Stimulated activated CD4-positive, alpha-beta T cell treated with anti-CD3 and anti-CD28 coated beads, Interleukin-2, amount 100 ng/mL, for 24 hours (primary cell): Measurements from ENCODE around the gene RNF150.

Experiments used
- DNase-seq, 2 donors: peaks; one replicate each; pipeline ENCODE4 v3.0.0-alpha.2; 2020

Gene RNF150

DNA sequence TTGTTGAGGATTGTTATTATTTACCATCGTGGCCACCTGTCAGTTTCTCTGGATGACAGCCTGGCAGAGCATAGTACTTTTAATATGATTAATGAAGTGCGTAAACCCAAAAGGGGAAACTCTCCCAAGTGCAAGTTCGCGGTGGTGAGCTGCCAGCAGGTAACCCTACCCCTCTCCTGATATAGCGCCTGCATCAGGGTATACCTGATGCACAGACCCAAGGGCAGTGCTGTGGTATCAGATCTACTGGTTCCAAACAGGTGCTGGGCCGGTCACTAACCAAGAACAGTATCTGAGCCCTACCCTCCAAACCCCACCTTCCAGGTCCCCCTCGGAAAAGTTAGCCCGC lies 1.6 kb downstream of the RNF150 start:
- DNase-seq, result no peak

DNA sequence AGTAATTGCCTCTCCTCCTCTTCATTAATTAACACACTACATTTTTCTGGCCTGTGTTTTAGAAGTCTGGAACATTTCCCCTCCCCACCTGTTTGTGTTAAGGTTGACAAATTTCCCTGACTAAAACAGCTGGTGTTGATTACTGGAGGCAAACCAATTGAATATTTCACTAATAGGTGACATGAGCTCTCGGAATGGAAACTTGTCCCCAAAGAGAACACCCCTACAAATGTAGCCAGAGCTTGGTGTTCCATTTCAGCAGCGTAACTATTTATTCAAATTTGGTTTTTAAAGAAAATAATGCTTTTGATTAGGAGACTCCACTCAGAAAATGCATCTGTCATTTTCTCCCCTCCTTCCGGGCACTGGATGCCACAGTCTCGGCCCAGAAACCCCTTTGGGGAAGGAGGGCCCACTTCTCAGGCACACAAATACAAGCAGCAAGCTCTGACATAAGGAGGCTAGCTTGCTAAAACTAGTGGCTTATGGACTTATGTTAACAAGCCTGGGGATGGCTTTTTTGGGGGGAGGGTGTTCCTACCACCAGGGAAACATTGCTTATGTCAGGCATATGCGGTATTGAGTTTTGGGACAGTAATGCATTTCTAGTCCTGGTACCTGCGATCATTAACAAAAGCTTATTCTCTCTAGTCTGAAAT lies 2.2 kb downstream of the RNF150 start:
- no peak for DNase-seq

DNA sequence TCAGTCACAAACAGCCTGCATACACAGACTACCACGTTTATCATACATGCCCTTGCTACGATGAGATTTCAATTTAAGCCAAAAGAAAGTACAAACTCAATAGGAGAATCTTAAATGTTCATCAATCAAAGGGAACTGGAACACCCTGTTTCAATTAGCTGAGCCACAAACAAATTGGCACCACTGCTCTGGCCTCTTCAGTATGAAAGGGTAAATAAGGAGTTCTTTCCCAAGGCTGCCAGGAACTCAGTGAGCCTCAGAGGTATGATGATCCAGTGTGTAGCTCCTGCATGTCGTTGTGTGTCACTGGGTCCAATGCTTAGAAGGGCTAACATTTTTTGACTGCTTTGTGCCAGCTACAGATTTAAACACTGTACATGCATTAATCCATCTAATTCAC lies 5.4 kb downstream of the RNF150 start:
- no peak for DNase-seq

DNA sequence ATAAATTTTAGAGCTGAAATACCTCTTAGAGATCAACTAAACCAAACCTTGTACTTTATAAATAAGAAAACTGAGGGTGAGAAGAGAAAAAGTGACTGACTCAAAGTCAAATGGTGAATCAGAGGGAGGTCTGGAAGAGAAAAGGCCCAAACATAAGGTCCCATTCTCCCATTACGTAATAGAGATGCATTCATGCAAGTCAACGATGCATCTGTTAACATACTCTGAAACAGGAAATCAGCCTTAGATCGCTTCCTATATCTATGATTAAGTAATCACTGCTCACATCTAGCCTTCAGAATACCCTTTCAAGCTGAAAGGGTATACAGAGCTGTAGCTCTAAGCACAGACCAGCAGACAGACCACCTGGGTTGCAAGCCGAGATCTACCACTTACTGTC lies 6.5 kb downstream of the RNF150 start:
- no peak for DNase-seq

DNA sequence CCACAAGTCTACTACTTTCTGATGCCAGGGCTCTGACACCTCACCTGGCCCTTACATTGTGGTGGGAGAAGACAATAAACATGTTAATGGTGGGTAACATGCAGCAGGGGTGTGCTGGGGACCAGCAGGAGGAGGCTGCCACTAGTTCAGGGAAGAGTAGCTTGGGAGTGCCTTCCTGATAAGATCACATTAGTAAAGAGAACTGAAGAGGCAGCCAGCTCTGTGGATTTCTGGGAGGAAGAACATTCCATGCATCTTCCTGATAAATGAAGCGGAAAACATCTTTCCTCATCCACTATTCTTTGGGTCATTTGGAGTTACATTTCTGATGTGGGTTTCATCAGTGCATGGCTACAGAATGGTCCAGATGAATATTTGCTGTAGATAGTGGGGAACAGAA lies 9.0 kb downstream of the RNF150 start:
- no peak for DNase-seq

DNA sequence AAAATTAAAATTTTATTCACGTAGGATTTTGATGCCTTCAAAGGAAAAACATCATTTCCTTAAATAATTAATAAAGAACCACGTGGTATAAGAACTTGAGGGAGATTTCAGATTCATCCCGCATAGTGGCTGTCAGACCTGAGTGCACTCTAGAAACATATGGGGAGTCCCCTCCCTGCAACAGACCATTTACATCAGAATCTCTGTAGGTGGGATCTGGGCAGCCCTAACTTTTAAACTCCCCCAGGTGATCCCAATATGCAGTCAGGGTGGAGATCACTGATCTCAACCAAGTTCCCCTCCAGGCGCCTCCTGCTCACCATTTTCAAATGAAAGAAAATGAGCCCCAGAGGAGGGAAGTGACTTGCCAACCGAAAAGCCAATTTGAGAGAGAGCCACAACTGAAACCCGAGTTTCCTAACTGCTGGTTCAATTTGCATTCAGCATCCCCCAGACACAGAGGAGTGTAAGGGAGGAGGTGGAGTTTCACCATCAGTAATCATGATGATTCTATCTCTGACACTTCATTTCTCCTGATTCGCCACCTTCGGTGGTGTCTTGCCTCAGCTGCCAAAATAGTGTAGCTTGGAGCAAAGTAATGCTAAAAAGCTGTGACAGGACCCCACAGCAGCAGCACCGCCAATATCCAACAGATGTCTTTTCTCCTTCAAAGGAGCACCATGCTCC lies 11.4 kb downstream of the RNF150 start:
- DNase-seq, result no peak

DNA sequence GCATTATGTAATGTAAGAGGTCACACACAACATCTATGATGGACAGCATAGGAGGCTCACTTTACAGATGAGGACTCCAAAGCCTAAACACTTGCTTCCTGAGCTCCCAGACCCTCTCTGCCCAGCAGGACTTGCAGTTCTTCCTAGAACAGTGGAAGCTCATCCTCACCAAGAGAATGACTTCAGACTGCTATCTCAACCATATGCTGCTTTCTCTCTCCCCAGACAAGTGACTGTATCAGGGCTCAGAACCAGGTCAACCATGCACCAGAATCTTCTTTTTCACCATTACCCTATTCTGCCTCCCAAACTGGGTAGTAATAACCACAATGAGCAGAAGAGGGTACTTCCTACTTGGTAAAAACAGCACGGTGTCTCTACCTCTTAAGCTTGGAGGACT lies 12.2 kb downstream of the RNF150 start:
- DNase-seq, result no peak

DNA sequence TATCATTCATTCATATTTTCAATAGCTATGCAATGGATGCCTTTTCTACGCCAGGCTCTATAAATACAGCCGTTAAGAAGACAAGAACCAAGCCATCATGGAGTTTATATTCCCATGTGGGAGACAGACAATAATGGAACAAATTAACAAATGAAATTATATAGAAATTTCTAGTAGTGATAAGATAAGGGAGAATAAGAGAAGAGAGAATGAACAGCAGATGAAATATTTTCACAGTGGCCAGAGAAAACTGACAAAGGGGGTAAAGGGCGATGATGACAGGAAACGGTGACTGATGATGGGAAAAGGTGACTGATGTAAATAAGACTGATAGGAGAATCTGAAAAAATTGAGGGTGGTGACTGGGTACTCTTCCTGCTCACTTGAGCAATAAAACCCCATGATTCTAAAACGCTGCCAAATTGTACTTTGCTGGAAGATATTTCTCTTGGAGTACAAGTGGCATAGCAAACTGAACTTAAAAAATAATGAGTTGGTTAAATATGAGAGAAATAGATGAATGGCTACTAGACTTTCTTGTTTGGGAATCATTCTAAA lies 13.2 kb downstream of the RNF150 start:
- DNase-seq, result no peak

DNA sequence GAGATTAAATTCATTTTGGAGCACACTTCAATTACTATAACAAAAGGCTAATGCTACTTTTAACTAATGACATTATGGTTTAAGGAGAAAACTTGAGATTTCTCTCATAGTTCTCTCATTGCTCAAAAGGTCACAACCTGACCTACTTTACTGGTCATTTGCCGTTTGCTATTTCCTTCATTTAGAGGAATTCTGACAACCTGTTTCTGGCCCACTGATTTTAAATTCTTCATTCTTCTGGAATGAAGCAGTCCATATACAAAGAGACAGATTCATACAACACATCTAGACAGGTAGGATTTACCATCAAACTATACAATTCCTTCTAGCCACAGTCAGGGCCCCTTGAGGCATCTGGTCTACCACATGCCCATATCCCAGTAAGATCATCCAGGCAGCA lies 14.2 kb downstream of the RNF150 start:
- DNase-seq, result no peak

DNA sequence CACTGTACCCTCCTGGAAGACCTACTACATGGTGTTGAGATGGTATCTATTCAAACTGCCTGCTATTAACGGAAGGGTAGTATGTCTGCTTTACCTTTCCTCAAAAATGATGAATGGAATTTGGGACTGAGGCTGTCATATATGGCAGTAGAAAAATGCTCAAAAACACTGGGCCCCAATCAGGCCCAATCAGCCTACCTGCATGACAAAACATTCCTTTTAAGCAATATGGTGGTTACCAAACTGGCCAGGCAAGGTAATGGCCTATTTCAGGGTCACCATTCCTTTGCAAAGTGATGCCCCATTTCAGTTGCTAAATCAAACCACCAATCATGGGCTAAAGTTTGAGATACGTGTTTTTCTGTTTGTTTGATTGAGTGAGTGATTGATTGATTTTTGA lies 14.9 kb downstream of the RNF150 start:
- no peak for DNase-seq

DNA sequence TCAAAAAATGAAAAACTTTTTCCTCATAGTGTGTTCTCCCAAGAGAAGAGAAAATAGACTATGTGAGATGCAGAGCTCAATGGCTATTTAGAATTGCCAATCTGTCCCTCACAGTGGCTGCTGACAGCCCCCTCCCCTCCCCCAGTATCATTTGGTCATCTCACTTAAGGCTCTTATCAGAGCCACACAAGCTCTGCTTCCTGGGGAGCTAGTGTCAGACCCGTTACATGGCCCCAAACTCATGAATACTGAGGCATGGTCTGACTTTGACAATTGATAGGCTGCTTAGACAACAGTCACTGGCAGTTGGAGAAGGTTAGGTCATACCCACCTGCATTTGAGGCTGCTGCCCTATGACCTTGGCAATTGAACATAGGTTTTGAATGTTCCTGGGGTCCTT lies 15.3 kb downstream of the RNF150 start:
- no peak for DNase-seq

DNA sequence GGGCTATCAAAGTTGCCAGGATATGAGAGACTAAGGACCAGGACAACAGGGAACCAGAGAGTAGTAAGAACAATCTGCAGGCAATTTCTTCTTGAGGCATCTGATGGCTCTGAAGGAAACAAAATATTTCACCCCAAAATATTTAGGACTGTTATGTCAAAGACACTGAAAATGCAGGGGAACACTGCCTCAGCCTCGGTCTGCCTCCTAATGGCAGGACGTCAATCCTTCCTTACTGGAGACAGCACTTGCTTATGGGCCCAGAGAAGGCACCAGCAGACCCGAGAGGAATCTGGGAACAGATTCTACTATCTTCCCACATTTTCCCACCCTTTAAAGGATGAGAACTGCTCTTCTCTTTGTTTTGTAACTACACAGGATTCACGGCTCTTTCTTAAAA lies 23.3 kb downstream of the RNF150 start:
- DNase-seq, result no peak

DNA sequence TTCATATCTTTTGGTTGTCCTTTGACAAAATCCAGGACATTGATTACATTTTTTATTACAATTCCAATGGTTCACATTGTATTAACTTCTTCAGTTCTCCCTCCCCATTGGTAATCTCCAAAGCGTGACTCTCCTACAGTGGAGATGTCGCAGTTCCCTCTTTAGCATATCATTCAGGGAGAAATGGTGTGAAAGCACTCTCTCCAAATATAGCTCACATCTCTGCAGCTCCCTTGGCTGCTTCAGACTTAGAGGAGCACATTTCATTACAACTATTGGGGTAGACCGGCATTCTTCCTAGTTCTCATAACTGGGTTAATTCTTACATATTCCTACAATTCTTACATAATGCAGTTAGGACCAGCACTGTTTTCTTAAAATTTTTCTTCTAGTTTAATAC lies 25.3 kb downstream of the RNF150 start:
- no peak for DNase-seq

DNA sequence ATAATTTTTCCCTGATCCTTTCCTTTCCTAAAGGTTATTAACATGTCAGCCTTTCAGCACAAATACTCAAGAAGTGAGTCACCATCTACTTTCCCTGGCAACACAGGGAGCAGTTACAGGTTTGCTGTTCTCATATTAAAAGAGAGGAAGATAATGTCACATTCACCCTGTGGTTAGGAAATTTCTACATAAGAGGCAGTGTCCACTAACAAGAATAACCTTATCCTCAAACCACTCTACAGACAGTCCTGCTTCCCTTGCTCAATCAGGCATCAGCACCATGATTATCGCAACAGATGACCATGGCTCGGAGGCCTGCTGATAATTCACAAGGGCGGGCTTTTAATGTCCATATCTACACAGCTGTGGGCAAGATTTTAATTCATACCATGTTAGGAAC lies 30.9 kb downstream of the RNF150 start:
- no peak for DNase-seq

DNA sequence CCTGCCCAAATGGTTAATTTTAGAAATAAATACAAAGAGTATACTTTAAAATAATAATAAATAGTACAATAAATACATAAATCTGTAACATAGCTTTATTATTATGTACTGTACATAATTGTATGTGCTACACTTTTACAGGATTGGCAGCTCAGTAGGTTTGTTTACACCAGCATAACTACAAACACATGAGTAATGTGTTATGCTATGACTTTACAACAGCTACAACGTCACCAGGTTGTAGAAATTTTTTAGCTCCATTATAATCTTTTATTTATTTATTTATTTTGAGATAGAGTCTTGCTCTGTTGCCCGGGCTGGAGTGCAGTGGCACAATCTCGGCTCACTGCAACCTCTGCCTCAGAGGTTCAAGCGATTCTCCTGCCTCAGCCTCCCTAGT lies 31.8 kb downstream of the RNF150 start:
- no peak for DNase-seq

DNA sequence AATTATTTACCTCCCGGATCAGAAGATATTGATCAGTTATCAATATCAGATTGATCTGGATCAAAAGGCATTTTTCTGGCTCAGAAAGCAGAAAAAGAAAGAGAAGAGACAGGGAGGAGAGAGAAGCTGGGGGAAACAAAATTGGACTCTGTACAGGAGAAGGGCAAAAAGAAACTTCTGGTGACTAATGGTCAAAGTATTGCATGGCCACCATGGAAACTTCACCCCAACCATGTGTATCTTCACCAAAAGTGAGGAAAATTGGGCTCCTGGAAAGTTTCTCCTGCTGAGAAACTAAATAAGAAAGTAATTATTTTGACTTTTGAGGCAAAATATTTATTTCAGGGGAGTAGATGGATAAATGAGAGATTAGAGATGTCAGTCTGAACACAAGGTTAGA lies 33.9 kb downstream of the RNF150 start:
- DNase-seq, result no peak

DNA sequence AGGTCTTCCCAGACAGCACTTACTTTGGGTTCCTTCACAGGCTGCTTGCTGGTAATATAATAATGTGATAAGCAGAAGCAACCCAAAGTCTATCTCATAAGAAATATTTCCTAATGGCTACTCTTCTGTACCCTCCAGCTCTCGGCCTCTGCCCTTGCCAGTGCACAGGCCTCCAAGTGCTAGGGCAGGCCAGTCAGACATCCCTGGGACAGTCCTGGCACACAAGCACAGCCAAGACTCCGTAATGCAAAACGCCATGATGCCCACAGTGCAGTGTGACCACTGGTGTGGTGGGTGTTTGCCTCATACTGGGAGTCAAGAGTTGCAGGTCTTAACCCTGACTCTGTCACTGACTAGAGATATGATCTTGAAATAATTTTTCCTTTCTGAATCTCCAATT lies 35.1 kb downstream of the RNF150 start:
- no peak for DNase-seq

DNA sequence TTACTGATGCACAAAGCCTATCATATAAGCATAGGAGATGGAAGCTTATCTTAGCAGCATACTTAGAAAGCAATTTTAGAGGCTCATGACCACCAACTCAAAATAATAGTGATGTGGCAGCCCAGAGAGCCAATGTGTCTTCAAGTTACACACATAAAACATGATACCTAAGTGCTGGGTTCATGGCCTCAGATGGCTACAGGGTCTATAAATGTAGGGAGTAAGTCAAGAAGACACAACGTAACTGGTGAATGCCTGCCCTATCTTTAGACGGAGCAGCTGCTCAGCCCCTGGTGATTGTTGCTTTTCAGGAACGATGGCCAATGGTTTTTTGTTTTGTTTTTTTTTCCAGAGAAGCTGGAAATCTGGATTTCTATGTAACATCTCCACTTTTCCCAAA lies 42.8 kb downstream of the RNF150 start:
- DNase-seq, result no peak

DNA sequence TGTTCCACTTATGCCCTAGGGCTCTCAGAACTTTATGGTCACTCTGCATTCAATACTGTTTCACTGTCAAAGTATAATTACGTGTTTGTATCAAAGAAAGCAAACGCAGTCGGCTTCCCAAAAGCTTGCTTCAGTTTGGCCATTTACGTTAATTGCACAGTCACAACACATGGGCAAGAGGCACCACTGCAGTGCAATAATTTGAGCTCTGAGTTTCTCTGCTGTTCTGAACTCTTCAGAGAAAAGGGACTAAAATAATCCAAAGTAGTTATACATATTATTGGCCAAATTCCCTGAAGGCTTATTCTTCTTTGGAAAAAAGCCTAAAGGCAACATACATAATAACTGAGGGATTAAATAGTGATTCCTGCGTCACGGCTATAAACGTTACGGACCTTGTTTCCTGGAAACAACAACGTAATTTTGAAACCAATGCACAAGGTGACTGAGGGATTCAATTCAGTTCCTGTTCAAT lies 51.3 kb downstream of the RNF150 start:
- DNase-seq, result no peak

DNA sequence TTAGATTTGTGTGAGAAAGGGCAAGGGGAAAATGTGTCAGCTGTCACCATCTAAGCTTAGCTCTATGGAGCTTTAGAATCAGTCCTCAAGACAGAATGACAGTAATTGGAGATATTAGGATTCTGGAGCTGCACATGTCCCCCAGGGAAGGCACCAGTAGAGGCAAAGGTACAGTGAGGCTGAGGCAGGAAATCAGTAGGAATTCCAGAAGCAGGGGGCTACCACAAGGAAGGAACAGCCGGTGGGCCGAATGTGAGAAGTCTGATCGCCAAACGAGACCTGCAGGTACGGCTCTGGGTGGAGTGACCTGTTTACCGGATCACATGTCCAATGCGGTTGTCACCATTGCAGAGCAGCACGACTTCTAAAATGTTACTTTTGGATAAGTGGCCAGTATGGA lies 52.6 kb downstream of the RNF150 start:
- no peak for DNase-seq

DNA sequence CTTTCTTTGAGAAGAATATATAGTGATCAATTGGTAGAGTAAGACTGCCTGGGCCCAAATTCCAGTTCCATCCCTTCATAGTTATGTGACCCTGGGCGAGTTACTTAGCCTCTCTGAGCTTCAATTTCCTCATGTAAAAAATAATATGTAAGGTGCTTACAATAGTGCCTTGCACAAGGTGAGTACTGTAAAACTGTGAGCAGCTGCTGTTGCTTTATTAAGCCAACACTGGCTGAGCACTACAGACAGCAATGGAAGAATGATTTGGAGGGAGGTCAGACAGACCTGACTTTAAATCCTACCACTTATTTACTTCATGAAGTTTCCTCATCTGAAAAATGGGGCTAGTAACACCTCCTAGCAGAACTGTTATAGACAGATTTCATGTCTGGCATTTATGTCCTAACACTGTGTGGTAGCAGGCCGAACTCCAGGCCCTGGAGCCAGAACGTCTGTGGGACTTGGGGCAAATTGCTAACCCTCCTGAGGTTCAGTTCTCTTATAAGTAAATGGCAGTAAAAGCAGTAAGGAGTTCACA lies 53.8 kb downstream of the RNF150 start:
- no peak for DNase-seq

DNA sequence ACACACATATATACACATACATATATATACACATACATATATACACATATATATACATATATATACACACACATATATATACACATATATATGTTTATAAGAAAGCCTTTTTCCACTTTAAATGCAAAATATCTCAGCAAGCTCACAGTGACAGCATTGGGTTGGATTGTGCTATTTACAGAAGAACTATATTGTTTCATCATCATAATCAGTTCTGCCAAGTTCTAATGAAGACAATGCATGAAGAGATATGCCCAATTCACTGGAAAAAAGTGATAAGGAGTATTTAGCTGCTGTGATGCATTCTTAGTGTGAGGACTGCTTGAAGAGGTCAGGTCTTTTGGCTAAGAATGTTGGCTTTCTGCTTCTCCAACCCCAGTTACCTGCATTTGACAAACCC lies 54.4 kb downstream of the RNF150 start:
- DNase-seq, result no peak

DNA sequence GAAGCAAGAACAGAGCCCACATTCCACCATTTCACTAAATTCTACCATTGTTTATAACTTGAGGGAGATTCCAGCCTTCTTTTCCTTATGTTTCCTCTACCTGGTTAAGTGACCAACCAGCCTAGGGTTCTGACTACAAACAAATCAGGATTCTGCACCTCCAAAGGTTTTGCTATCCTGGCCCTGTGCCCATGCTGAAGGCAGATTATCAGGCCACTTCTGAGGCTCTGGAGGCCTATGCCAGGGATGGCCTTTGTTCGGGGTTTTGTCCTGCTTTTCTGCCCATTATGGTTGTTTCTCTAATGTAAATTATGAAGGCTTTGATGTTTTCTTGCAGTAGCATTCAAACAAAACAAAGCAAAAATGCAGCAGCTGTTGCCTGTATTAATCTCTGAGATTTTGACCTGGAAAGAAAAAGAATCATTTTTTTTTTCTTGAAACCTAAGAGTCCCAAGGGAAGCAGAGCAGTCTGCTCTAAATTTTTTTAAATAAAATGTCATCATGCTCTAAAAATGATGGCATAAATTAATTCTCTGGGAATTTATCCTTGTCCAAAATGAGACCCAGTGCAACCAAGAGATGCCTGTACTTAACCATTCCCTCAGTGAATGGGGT lies 55.6 kb downstream of the RNF150 start:
- no peak for DNase-seq

DNA sequence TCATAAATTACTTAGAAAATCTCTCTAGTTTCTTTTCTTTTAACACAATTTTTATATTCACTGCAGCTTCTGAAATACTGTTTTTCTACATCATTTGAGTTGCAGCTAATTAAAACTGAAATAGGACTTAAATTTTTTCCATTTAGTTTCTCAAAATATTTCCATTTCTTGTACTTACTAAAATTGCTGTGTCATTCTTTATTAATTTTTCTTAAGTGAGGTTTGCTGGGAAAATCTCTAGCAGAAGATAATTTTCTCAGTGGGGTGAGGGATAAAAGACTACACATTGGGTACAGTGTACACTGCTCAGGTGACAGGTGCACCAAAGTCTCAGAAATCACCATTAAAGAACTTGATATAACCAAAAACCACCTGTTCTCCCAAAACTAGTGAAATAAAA lies 57.7 kb downstream of the RNF150 start:
- DNase-seq, result no peak
